HG03280 (cell line): ENCODE data around the gene SPANXA1.
"Not testable (repeated sequence)": the region's sequence is repeated elsewhere in the genome, so short reads cannot be mapped to it uniquely, and the experiment has no call there.

ENCODE experiments used
- ATAC-seq: cut with Tn5 transposase; IDR thresholded peaks from one replicate; pipeline ENCODE4 v1.9.1; 2021; ENCODE audit warnings: mild to moderate bottlenecking, moderate library complexity; ENCODE audit not compliant: unreplicated experiment

SPANXA1 gene, protein sequence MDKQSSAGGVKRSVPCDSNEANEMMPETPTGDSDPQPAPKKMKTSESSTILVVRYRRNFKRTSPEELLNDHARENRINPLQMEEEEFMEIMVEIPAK

DNA sequence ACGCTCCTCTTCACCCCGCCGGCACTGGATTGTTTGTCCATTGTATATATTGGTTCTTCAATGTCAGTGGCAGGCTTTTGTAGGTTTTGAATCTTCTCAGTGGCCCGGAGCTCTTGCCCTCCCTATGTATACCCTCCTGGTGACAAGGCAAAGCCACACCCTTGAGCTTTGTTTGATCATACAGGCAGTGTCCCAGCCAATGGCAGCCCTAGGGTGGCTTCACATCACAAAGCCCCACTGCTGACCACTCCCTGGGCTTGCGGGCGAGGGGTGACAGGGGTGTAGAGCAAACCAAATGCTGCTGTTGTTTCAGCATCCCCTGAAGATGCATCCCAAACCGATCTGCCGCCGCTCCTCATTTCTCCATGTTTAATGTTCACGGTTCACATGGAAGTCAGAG lies at the start of gene SPANXA1:
TSS of gene SPANXA1 (minus strand) at position 101 of the 400 bp plus-strand sequence. CDS start at position 41, 60 bp downstream.
- ATAC-seq = not testable (repeated sequence)

- no peak for ATAC-seq
Observed at GRCh38 chrX:141632124-141632523, 47.6 kb upstream of the SPANXA1 start.

GRCh38 chrX:141619336-141619735 lies 34.8 kb upstream of the SPANXA1 start:
- ATAC-seq = no peak

- ATAC-seq = no peak
Observed at GRCh38 chrX:141609111-141609510, 24.6 kb upstream of the SPANXA1 start.

DNA sequence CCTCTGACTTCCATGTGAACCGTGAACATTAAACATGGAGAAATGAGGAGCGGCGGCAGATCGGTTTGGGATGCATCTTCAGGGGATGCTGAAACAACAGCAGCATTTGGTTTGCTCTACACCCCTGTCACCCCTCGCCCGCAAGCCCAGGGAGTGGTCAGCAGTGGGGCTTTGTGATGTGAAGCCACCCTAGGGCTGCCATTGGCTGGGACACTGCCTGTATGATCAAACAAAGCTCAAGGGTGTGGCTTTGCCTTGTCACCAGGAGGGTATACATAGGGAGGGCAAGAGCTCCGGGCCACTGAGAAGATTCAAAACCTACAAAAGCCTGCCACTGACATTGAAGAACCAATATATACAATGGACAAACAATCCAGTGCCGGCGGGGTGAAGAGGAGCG lies 4.9 kb upstream of the SPANXA1 start, which contains the start of gene SPANXA2:
TSS of gene SPANXA2 (plus strand) at position 301 of the 400 bp plus-strand sequence. CDS start at position 361, 60 bp downstream.
- not testable (repeated sequence) for ATAC-seq

- not testable (repeated sequence) for ATAC-seq
Observed at GRCh38 chrX:141542551-141542950, 42.0 kb downstream of the SPANXA1 start.
